HL-60 (cell line): ENCODE measurements around the gene ZC3H10.

Experiments used
- CTCF ChIP-seq: IDR thresholded peaks from one replicate; pipeline ENCODE4 v1.5.1; 2011; ENCODE audit warnings: low read length, control low read depth, inconsistent platforms; ENCODE audit not compliant: insufficient read depth
- GABPA ChIP-seq: IDR thresholded peaks from 2 replicates; pipeline ENCODE4 v1.6.1; 2012; ENCODE audit warnings: low read depth
- POLR2AphosphoS5 ChIP-seq: IDR thresholded peaks from 2 replicates; pipeline ENCODE4 v1.6.1; 2012; ENCODE audit warnings: low read depth
- REST ChIP-seq: IDR thresholded peaks from 2 replicates; pipeline ENCODE4 v1.6.1; 2012; ENCODE audit warnings: low read depth; ENCODE audit not compliant: insufficient replicate concordance
- SPI1 ChIP-seq: IDR thresholded peaks from 2 replicates; pipeline ENCODE4 v1.6.1; 2012; ENCODE audit warnings: low read depth, mild to moderate bottlenecking, borderline replicate concordance

- no peak for TF ChIP-seq CTCF
- no peak for TF ChIP-seq GABPA
- no peak for TF ChIP-seq REST
- TF ChIP-seq SPI1 = no peak
- TF ChIP-seq POLR2AphosphoS5 = no peak
Measured at GRCh38 chr12:56120158-56120846, 2.2 kb downstream of the ZC3H10 start.
